Glutamatergic neuron (in vitro differentiated cells): ENCODE measurements around the gene TMOD4. TPM values are rescaled to one million over a fixed set of nuclear protein-coding genes. Genes with fewer than 3 reads are reported as not detected.

Experiments used
- DNase-seq: peaks from one replicate; pipeline ENCODE4 v3.0.0; 2022
- H3K27ac Mint-ChIP-seq: one replicate; pipeline ENCODE4 v1.8.0; 2020; ENCODE audit warnings: mild to moderate bottlenecking, mixed read lengths, inconsistent platforms; ENCODE audit not compliant: unreplicated experiment
- H3K27me3 Mint-ChIP-seq: one replicate; pipeline ENCODE4 v1.8.0; 2020; ENCODE audit warnings: mild to moderate bottlenecking, moderate library complexity, mixed read lengths, inconsistent platforms; ENCODE audit not compliant: unreplicated experiment
- H3K36me3 Mint-ChIP-seq: one replicate; pipeline ENCODE4 v1.8.0; 2020; ENCODE audit warnings: mild to moderate bottlenecking, mixed read lengths, inconsistent platforms; ENCODE audit not compliant: unreplicated experiment
- H3K4me1 Mint-ChIP-seq: one replicate; pipeline ENCODE4 v1.8.0; 2020; ENCODE audit warnings: mild to moderate bottlenecking, low read depth, mixed read lengths, inconsistent platforms; ENCODE audit not compliant: unreplicated experiment
- H3K4me3 Mint-ChIP-seq: one replicate; pipeline ENCODE4 v1.8.0; 2020; ENCODE audit warnings: mild to moderate bottlenecking, mixed read lengths, inconsistent platforms; ENCODE audit not compliant: unreplicated experiment
- H3K9me3 Mint-ChIP-seq: one replicate; pipeline ENCODE4 v1.8.0; 2020; ENCODE audit warnings: mild to moderate bottlenecking, moderate library complexity, mixed read lengths, inconsistent platforms; ENCODE audit not compliant: unreplicated experiment
- total RNA-seq: library from RNA; stranded (reverse); fragmentation: NEBNext Ultra II Directional; extraction: Animal tissue kit (Norgen Biotek cat#: 25700); gene quantifications from one replicate; pipeline ENCODE4 v1.2.1, GENCODE V29; 2021; ENCODE audit not compliant: unreplicated experiment
- TF ChIP-seq, protein P1 (sequence below): fragments of 200-600 bp; sonication (generic); IDR thresholded peaks from one replicate; pipeline ENCODE4 v1.5.0; 2021; ENCODE audit not compliant: partially characterized antibody, unreplicated experiment

The TMOD4 gene
- total RNA-seq, 1 donor from 2014 or later = 0.76 TPM

GRCh38 chr1:151132335-151133017 lies 43.3 kb downstream of the TMOD4 start:
- peaks cover 24% of the 10 kb centered on the region for H3K27me3 Mint-ChIP-seq
- H3K9me3 Mint-ChIP-seq = peaks cover 13% of the 10 kb centered on the region
- H3K4me1 Mint-ChIP-seq = peaks cover 11% of the 10 kb centered on the region
- TF ChIP-seq, protein P1, sequence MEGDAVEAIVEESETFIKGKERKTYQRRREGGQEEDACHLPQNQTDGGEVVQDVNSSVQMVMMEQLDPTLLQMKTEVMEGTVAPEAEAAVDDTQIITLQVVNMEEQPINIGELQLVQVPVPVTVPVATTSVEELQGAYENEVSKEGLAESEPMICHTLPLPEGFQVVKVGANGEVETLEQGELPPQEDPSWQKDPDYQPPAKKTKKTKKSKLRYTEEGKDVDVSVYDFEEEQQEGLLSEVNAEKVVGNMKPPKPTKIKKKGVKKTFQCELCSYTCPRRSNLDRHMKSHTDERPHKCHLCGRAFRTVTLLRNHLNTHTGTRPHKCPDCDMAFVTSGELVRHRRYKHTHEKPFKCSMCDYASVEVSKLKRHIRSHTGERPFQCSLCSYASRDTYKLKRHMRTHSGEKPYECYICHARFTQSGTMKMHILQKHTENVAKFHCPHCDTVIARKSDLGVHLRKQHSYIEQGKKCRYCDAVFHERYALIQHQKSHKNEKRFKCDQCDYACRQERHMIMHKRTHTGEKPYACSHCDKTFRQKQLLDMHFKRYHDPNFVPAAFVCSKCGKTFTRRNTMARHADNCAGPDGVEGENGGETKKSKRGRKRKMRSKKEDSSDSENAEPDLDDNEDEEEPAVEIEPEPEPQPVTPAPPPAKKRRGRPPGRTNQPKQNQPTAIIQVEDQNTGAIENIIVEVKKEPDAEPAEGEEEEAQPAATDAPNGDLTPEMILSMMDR = no peak
- H3K36me3 Mint-ChIP-seq = peaks cover 13% of the 10 kb centered on the region
- peak overlapping the region; percentile 73 for H3K4me3 Mint-ChIP-seq
- no peak for DNase-seq
- H3K27ac Mint-ChIP-seq = no peak overlapping the region

DNA sequence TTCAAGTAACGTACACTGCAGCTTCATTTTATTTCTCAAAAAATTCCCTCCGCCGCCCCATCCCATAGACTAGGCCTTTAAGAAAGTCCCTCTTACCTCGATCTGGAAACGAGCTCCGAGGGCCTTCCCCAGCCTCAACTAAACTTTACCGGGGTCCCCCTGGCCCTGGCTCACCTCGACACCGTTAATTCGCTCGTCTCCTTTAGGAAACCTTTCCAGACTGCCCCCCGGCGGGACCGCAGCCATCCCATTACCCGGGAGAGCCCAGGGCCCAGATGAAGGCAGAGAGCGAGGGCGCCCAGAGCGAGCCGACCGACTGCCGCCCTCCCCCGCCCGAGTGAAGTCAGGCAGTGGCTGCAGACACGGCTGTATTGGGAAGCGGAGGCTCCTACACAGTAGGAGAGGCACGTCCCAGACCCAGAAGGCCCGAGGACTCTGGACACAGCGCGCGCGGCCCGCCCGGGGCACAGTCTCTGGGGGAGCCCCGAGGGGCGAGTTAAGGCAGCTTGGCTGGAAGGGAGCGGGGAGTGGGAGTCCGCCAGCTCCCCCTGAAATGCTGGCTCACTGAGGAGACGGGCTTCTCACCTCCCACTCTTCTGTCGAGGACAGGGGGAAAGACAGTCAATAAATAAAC lies 44.0 kb downstream of the TMOD4 start:
- peaks cover 20% of the 10 kb centered on the region for H3K27me3 Mint-ChIP-seq
- DNase-seq = peak; percentile 60
- peaks cover 11% of the 10 kb centered on the region for H3K4me1 Mint-ChIP-seq
- TF ChIP-seq, protein P1 = no peak
- H3K36me3 Mint-ChIP-seq = peaks cover 12% of the 10 kb centered on the region
- no peak overlapping the region for H3K27ac Mint-ChIP-seq
- peak overlapping the region; percentile 73 for H3K4me3 Mint-ChIP-seq
- H3K9me3 Mint-ChIP-seq = peaks cover 13% of the 10 kb centered on the region

DNA sequence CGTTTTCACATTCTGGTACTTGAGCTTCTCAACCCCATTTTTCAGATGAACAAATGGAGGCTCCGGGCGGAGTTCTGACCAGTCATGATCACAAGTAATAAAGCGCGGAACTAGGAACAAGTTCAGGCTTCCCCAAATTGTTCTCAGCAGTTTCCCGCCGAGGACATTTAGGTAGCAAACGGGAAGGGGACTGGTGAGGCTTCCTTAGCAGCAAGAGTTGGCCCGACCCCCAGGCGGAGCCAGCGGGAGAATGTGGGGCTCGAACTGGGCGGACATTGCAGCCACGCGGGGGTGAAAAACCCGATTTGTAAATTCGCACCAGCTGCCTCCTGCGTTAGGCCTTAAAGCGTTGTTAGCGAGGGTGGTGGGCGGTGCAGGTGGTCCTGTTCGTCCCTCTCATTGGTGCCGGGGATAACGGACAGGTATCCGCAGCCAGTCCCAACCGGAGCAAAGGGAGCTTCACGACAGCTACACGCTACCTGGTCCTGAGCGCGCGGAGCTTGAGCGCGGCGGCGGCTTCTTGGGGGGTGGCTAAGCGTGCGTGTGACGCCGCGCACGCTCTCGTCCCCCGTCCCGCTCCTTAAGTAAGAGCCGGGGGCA lies 44.7 kb downstream of the TMOD4 start:
- Mint-ChIP-seq H3K27ac (no peak overlapping the region), H3K9me3 (peaks cover 13% of the 10 kb centered on the region), H3K4me3 (peak overlapping the region; percentile 73)

DNA sequence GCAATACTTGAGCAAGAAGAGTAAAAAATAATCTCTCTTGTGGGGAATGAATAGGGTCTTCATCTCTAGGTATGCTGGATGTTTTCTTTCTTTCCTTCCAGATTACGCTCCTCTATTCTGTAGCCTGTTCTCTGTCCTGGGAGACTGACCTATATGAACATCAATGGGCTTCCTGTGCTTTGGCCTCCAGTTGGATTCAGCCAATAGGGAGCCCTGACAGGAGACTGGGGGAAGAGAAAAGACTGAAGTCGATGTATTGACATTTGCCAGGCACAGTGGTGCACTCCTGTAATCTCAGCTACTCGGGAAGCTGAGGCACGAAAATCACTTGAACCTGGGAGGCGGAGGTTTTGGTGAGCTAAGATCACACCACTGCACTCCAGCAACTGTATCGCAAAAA lies 47.0 kb downstream of the TMOD4 start:
- no peak for DNase-seq

More for the DNA sequence above, 44.7 kb downstream of the TMOD4 start:
- Mint-ChIP-seq H3K36me3 (peaks cover 7% of the 10 kb centered on the region), H3K4me1 (peaks cover 11% of the 10 kb centered on the region), H3K27me3 (peaks cover 19% of the 10 kb centered on the region)
- peak; percentile 72 for DNase-seq
- TF ChIP-seq, protein P1 = no peak

More for the DNA sequence above, 47.0 kb downstream of the TMOD4 start:
- H3K4me3 Mint-ChIP-seq = peak overlapping the region; percentile 23
- peaks cover 17% of the 10 kb centered on the region for H3K4me1 Mint-ChIP-seq
- TF ChIP-seq, protein P1 = no peak
- H3K27ac Mint-ChIP-seq = no peak overlapping the region
- peaks cover 11% of the 10 kb centered on the region for H3K9me3 Mint-ChIP-seq
- no peaks in the 10 kb centered on the region for H3K36me3 Mint-ChIP-seq
- H3K27me3 Mint-ChIP-seq = peaks cover 11% of the 10 kb centered on the region
